Posterior vena cava (tissue), 2 donors: Measurements from ENCODE around the gene ATG7. TPM values are rescaled to one million over a fixed set of nuclear protein-coding genes. Genes with fewer than 3 reads are reported as not detected.
"Not testable (repeated sequence)": the region's sequence is repeated elsewhere in the genome, so short reads cannot be mapped to it uniquely, and the experiment has no call there.

ENCODE experiments used
- DNase-seq: peaks from one replicate; pipeline ENCODE4 v3.0.0-alpha.2; 2020; ENCODE audit warnings: low spot score
- intact Hi-C, 2 donors: fragments of 100-400 bp; cut with DNase I; formaldehyde crosslinking; loops; one replicate each; pipeline versions ENCODE4 v1.14.1 to v1.14.2; 2022 to 2023
- total RNA-seq, 2 donors: library from RNA; stranded (reverse); fragmentation: NEBNext Ultra II Directional; extraction: Animal tissue kit (Norgen Biotek cat#: 25700); gene quantifications; one replicate each; pipeline ENCODE4 v1.2.1, GENCODE V29; 2021
- donor health status: DM: yes; HTN: yes; CAD: no.
- donor health status: DM: yes; HTN: yes; CAD: no.

The ATG7 gene
- total RNA-seq, 2 donors from 2014 or later, result 30.5 to 40.4 TPM

DNA sequence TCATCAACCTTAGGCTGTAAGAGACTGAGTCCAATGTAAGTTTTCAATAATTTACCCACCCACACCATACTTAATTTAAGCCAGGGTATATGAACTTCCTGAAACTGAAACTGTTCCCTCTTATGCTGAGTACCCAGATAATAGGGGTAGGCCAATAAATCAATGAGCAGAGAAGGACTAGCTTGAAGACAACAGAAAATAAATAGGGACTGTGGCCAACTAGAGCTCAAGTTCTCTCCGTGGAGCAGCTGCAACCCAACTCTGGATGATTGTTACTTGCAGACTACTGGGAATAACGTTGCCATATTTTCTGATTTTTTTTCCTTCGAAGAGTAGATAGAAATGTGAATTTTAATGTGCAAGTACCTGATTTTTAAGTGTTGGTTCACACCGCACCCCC, 128.0 kb downstream of the ATG7 start:
- intact Hi-C loops, result no loop called here
- no peak for DNase-seq

- intact Hi-C loops, result no loop called here
These were observed 129.2 kb downstream of the ATG7 start for GRCh38 chr3:11401434-11401833.

DNA sequence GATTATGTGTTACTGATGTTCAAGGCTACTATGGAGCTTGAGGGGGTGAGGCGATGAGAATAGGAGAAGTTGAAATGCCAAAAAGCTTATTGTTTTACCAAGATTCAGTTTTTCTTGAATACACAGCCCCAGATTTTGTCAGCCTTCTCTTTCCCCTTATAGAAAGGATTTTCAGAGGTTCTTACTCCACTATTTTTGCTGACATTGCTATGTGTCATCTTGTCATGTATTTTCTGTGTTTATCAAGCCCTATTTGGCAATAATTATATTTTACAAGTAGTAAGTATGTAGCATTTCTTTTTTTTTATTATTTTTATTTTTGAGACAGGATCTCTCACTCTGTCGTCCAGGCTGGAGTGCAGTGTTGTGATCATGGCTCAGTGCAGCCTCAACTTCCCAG, 133.1 kb downstream of the ATG7 start:
- intact Hi-C loops, result no loop called here
- DNase-seq, result no peak

More at GRCh38 chr3:11401434-11401833, 129.2 kb downstream of the ATG7 start:
- no peak for DNase-seq

DNA sequence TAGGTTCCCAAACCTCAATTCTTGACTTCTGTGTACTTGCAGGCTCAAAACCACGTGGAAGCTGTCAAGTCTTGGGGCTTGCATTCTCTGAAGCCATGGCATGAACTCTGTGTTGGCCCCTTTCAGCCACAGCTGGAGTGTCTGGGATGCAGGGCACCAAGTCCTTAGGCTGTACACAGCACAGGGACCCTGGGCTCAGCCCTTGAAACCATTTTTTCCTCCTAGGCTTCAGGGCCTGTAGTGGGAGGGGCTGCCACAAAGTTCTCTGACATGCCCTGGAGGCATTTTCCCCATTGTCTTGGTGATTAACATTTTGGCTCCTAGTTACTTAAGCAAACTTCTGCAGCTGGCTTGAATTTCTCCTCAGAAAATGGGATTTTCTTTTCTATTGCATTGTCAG, 135.4 kb downstream of the ATG7 start:
- no peak for DNase-seq
- intact Hi-C loops, result no loop called here

GRCh38 chr3:11408324-11408859, 136.2 kb downstream of the ATG7 start:
- intact Hi-C loops, result not testable (repeated sequence)

DNA sequence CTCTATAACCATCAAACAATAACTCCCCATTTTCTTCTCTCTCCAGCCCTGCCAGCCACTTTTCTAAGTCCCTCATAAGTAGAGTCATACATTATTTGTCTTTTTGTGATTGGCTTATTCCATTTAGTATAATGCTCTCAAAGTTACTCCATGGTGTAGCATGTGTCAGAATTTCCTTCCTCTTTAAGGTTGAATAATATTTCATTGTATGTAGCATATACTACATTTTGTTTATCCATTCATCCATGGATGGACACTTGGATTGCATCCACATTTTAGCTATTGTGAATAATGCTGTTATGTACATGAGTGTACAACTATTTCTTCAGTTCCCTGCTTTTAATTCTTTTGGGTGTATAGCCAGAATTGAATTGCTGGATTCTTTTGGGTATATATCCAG, 138.4 kb downstream of the ATG7 start:
- no peak for DNase-seq
- intact Hi-C loops, result no loop called here

More at GRCh38 chr3:11408324-11408859, 136.2 kb downstream of the ATG7 start:
- not testable (repeated sequence) for DNase-seq

- DNase-seq, result no peak
- intact Hi-C loops, result no loop called here
These were observed 139.8 kb downstream of the ATG7 start for GRCh38 chr3:11411956-11412355.

DNA sequence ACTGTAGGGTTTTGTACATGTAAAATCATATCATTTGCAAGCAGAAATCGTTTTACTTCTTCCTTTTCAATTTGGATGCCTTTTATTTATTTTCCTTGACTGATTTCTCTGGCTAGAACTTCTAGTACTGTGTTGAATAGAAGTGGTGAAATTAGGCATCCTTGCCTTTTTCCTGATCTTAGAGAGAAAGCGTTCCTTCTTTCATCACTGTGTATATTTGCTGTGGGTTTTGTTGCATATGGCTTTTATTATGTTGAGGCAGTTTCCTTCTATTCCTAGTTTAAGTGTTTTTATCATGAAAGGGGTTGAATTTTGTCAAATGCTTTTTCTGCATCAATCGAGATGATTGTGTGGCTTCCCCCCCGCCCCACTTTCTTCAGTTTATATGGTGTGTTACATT, 140.9 kb downstream of the ATG7 start:
- no peak for DNase-seq
- intact Hi-C loops, result no loop called here

GRCh38 chr3:11415099-11415498, 142.9 kb downstream of the ATG7 start:
- DNase-seq, result no peak
- intact Hi-C loops, result no loop called here

DNA sequence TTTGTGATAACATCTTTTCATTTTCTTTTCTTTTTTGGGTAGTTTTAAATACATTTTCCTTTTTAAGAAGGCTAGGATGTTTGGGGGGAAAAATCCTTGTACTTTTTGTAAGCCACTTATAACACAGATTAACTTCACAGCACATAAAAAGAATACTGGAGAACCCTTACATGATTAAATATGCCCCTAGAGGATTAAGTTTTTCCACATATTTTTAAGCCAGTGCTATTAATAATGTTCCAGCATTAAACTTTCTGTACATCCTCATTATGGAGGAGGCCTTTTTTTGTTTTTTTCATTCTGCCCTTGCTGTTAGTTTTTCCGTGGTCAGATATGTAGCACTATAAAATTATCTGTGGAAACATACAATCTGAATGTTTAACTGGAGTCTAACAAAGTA, 147.9 kb downstream of the ATG7 start:
- no peak for DNase-seq
- intact Hi-C loops, result no loop called here

DNA sequence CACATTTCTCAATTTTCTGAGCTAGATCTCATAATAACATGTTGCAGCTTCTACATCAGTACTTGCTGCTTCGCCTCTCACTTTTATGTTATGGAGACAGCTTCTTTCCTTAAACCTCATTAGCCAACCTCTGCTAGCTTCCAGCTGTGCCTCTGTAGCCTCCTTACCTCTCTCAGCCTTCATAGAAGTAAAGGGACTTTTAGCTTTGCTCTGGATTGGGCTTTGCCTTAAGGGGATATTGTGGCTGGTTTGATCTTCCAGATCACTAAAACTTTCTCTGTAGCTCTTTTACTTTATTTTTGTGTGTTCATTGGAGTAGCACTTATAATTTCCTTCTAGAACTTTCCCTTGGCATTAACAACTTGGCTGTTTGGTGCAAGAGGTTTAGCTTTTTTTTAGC, 150.1 kb downstream of the ATG7 start:
- intact Hi-C loops, result no loop called here
- DNase-seq, result no peak

- intact Hi-C loops, result no loop called here
These were observed 151.7 kb downstream of the ATG7 start for GRCh38 chr3:11423868-11424267.

GRCh38 chr3:11424277-11424676, 152.1 kb downstream of the ATG7 start:
- intact Hi-C loops, result no loop called here
- no peak for DNase-seq

More at GRCh38 chr3:11423868-11424267, 151.7 kb downstream of the ATG7 start:
- no peak for DNase-seq

- intact Hi-C loops, result loop anchor here in 1 of 2 donors (10.0 kb wide), 1 partner anchor 75 kb away; no protein-coding TSS in a partner anchor
These were observed 158.0 kb downstream of the ATG7 start for GRCh38 chr3:11430207-11430606.

GRCh38 chr3:11430624-11431023, 158.4 kb downstream of the ATG7 start:
- intact Hi-C loops, result loop anchor here in 1 of 2 donors (10.0 kb wide), 1 partner anchor 74 kb away; no protein-coding TSS in a partner anchor
- no peak for DNase-seq

More at GRCh38 chr3:11430207-11430606, 158.0 kb downstream of the ATG7 start:
- DNase-seq, result no peak

DNA sequence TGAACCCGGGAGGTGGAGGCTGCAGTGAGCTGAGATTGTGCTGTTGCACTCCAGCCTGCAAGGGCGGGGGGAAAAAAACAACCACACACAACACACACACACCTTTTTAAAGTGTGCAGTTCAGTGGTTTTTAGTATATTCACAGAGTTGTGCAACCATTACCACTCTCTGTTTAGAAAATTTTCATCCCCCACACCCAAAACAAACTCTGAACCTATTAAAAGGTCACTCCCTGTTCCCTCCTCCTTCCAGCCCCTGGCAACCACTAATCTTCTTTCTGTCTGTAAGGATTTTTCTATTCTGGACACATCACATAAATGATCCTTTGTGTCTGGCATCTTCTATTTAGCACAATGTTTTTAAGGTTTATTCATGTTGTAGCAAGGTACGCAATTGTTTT, 159.1 kb downstream of the ATG7 start:
- intact Hi-C loops, result loop anchor here in 1 of 2 donors (10.0 kb wide), 1 partner anchor 73 kb away; no protein-coding TSS in a partner anchor
- no peak for DNase-seq

- intact Hi-C loops, result loop anchor here in 1 of 2 donors (10.0 kb wide), 1 partner anchor 71 kb away; no protein-coding TSS in a partner anchor
- DNase-seq, result peak; percentile 84
These were observed 161.9 kb downstream of the ATG7 start for GRCh38 chr3:11434017-11434526.

GRCh38 chr3:11434563-11435096, 162.4 kb downstream of the ATG7 start:
- intact Hi-C loops, result loop anchor here in 1 of 2 donors (10.0 kb wide), 1 partner anchor 70 kb away; no protein-coding TSS in a partner anchor

DNA sequence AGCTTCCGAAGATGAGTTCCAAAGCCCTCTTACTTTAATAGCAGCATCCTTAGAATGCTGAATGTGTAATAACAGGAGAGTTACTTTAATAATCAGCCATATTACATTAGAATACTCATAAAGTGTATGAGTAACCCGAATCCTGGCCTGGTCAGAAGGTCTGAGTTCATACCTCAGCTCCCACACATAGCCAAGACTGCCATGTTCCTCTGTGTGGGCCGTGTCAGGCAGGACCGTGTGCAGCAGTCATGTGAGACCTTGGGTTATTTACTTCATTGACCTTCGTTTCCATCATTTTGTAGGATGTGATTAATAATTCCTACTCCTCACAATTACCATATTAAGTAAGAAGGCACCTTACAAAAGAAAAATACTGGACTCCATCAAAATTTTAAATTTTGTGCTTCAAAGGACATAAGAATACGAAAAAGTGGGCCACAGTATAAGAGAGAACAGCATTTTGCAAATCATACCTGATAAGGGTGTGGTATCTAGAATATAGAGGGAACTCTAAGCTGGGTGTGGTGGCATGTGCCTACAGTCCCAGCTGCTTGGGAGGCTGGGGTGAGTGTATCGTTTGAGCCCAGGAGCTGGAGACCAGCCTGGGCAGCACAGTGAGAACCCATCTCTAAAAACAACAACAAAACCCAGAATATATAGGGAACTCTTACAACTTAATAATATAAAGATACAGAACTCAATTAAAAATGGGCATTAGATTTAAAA, 163.4 kb downstream of the ATG7 start:
- DNase-seq, result no peak
- intact Hi-C loops, result loop anchor here in 1 of 2 donors (10.0 kb wide), 1 partner anchor 69 kb away; no protein-coding TSS in a partner anchor

More at GRCh38 chr3:11434563-11435096, 162.4 kb downstream of the ATG7 start:
- DNase-seq, result no peak

- intact Hi-C loops, result loop anchor here in 1 of 2 donors (10.0 kb wide), 1 partner anchor 68 kb away; no protein-coding TSS in a partner anchor
- DNase-seq, result no peak
These were observed 164.6 kb downstream of the ATG7 start for GRCh38 chr3:11436775-11437174.
